GM12801 (cell line): ENCODE results near the gene ZNF664.

Source experiments
- TF ChIP-seq, protein P1 (sequence below): IDR thresholded peaks from one replicate; pipeline ENCODE4 v1.5.1; 2011; ENCODE audit warnings: control low read depth; ENCODE audit not compliant: insufficient read length; ENCODE audit errors: extremely low read depth

The ZNF664 gene

DNA sequence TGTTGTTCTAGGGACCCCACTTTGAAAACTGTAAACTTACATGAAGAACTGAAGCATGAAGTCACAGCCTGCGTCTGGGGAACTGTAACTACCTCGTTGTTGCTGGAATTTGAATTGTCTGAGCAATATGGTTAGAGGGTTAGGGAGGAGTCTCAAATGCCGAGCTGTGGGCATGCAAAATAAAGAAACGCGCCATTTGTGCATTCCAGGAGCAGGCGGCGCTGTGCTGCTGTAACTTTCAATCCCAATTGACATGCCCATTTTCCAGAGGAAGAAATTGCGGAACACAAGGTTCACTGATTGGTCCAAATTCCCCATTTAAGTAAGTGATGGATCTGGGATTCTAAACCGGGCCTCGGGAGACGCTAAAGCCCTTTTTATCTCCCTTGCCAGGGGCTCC is 61.3 kb downstream of the ZNF664 start:
- TF ChIP-seq, protein P1, sequence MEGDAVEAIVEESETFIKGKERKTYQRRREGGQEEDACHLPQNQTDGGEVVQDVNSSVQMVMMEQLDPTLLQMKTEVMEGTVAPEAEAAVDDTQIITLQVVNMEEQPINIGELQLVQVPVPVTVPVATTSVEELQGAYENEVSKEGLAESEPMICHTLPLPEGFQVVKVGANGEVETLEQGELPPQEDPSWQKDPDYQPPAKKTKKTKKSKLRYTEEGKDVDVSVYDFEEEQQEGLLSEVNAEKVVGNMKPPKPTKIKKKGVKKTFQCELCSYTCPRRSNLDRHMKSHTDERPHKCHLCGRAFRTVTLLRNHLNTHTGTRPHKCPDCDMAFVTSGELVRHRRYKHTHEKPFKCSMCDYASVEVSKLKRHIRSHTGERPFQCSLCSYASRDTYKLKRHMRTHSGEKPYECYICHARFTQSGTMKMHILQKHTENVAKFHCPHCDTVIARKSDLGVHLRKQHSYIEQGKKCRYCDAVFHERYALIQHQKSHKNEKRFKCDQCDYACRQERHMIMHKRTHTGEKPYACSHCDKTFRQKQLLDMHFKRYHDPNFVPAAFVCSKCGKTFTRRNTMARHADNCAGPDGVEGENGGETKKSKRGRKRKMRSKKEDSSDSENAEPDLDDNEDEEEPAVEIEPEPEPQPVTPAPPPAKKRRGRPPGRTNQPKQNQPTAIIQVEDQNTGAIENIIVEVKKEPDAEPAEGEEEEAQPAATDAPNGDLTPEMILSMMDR = no peak

DNA sequence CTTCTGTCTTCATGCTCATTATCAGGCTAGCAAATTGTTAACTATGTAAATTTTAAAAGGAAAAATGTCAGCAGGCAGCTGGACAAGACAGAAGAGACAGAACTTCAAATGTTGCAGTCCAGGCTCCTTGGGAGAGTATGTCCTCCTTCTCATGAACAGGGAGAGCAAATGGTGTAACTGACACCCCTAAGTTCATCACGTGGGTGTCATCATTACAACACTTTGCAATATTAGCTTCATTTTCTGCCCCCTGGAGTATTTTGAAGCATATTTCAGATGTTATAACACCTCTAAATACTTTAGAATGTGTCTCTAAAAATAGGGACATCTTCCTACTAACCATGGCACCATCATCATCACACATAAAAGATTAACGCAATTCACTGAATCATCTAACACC is 62.1 kb downstream of the ZNF664 start:
- TF ChIP-seq, protein P1 = no peak

DNA sequence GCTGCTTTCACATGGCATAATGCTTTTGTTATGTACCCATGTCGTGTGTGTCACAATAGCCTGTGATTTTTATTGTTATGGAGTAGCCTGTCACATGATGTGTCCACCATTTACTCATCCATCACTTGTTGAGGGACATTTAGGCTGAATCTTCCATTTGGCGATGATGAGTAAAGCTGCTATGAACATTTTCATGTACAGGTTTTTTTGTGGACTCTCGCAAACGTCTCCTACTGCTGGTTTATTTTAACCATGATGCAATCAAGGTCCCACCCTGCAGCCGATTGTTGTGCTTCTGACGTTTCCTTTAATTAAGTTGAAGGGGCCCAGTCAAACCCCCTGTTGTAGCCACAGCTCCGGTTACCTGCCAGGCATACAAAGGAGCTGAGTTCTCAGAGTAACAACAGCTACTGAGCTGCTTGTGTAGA is 63.2 kb downstream of the ZNF664 start:
- TF ChIP-seq, protein P1 = no peak

DNA sequence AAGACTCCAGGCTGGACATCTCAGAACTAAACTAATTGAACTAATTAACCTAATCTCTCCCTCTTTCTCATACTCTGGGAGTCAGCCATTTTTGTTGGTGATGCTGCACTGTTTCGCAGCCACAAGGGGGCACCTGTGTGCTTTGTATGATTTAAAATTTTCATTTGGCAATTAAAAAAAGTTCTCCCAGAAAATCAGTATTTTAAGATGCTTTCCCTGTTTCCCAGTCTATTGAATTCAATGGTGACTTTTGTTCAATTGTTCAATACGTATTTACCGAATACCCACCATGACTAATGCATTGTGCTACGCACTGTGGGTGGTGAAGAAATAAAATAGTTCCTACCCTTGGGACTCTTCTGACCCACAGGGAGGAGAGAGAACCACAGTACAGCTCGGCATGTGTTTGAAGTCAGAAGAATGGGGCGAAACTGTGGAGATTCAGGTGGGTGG is 63.7 kb downstream of the ZNF664 start:
- TF ChIP-seq, protein P1 = no peak

DNA sequence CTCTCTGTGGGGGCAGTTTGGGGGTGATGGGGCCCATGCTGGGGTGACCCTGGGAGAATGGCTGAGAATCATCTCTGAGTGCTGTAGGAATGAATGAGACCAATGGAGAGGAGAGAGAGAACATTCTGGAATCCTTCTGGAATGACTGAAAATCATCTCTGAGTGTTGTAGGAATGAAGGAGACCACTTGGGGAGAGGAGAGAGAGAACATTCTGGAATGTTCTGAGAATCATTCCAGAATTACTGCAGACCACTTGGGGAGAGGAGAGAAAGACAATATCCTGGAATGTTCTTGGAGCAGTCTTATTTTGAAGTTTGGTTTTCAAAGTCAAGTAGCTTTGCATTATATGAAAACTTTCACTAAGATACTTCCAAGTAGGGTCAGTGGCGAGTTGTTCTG is 64.3 kb downstream of the ZNF664 start:
- TF ChIP-seq, protein P1 = no peak

DNA sequence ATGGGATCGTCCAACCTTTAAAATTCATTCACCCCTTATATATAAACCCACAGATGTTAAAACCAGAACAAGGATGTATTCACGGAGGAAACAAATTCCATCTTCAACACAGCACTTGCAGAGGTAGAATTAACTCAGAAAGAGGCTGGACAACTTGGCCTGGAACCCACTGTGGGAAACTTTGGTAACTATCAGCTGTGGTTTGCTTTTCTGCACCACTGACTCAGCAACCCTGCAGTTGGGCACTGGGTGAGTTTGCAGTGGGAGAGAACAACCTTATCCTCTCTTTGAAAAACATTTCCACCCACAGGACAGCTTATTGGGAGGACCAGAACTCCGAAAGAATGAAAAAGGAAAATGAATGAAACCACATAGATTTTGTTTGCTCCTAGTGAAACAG is 66.3 kb downstream of the ZNF664 start:
- TF ChIP-seq, protein P1 = no peak

DNA sequence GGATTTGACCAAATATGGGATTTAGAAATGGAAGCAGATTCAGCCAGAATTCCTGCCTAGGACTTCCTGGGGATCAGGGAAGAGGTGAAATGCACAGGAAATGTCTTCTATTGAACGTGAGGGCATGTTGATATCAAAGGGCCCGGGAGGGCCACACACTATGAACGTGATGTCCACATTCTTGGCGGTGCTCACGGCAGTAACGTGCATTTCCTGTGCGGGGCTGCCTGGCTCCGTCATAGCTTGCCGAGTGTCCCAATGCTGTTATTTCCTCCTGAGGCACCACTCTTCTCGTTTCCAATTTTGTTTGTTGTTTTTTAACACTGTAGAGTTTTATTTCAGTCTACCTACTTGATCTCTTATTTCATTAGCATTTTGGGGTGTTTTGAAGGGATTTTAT is 67.3 kb downstream of the ZNF664 start:
- TF ChIP-seq, protein P1 = no peak

DNA sequence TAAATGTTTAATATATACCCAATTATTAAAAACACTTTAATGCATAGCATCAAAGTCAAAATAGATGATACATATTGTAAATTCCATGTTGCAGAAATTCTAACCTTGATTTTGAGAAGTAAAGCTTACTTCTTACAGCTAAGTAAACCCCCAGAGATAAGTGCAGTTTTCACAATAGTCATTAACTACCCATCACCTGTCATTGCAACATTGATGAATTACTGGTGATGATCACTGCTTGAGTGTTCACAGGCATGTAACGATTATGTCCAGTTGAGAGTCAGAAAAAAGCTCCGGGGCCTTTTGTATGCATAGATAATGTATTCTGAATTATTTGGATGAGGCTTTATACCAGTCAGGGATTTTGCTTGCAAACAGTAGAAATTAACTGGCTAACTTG is 67.7 kb downstream of the ZNF664 start:
- TF ChIP-seq, protein P1 = no peak
